ENCODE data around the gene MCAT. TPM values are rescaled to one million over a fixed set of nuclear protein-coding genes. Genes with fewer than 3 reads are reported as not detected.

Gene MCAT
- total RNA-seq, 1 donor: 5.1 TPM

GRCh38 chr22:43129426-43130425, 13.5 kb downstream of the MCAT start:
- H3K27me3 ChIP-seq (ENCODE audit: insufficient read depth, low read length): no peaks in the 10 kb centered on the region
- no peaks in the 10 kb centered on the region for H3K9me3 ChIP-seq (ENCODE audit: low read depth, low read length)
- peaks cover 26% of the 10 kb centered on the region for H3K4me1 ChIP-seq (ENCODE audit: insufficient read depth, low read length)
- H3K4me3 ChIP-seq (ENCODE audit: low read length): no peak overlapping the region

GRCh38 chr22:43128928-43129424, 14.2 kb downstream of the MCAT start:
- Histone ChIP-seq H3K4me3 (ENCODE audit: low read length) (no peak overlapping the region), H3K4me1 (ENCODE audit: insufficient read depth, low read length) (peaks cover 26% of the 10 kb centered on the region)

GRCh38 chr22:43128116-43128515, 15.1 kb downstream of the MCAT start:
- Histone ChIP-seq H3K9me3 (ENCODE audit: low read depth, low read length) (no peaks in the 10 kb centered on the region), H3K4me1 (ENCODE audit: insufficient read depth, low read length) (peaks cover 26% of the 10 kb centered on the region), H3K27me3 (ENCODE audit: insufficient read depth, low read length) (no peaks in the 10 kb centered on the region), H3K4me3 (ENCODE audit: low read length) (no peak overlapping the region)

More at GRCh38 chr22:43128928-43129424, 14.2 kb downstream of the MCAT start:
- H3K9me3 ChIP-seq (ENCODE audit: low read depth, low read length): no peaks in the 10 kb centered on the region
- H3K27me3 ChIP-seq (ENCODE audit: insufficient read depth, low read length): no peaks in the 10 kb centered on the region

- no peak overlapping the region for H3K4me3 ChIP-seq (ENCODE audit: low read length)
- peaks cover 27% of the 10 kb centered on the region for H3K4me1 ChIP-seq (ENCODE audit: insufficient read depth, low read length)
- H3K9me3 ChIP-seq (ENCODE audit: low read depth, low read length): no peaks in the 10 kb centered on the region
- H3K27me3 ChIP-seq (ENCODE audit: insufficient read depth, low read length): no peaks in the 10 kb centered on the region
Measured at GRCh38 chr22:43127166-43127908, 15.9 kb downstream of the MCAT start.

- Histone ChIP-seq H3K4me1 (ENCODE audit: insufficient read depth, low read length) (peaks cover 34% of the 10 kb centered on the region), H3K9me3 (ENCODE audit: low read depth, low read length) (no peaks in the 10 kb centered on the region), H3K4me3 (ENCODE audit: low read length) (no peak overlapping the region), H3K27me3 (ENCODE audit: insufficient read depth, low read length) (no peaks in the 10 kb centered on the region)
Measured at GRCh38 chr22:43126501-43127165, 16.6 kb downstream of the MCAT start.

GRCh38 chr22:43118953-43119458, 24.2 kb downstream of the MCAT start:
- Histone ChIP-seq H3K27me3 (ENCODE audit: insufficient read depth, low read length) (no peaks in the 10 kb centered on the region), H3K9me3 (ENCODE audit: low read depth, low read length) (no peaks in the 10 kb centered on the region), H3K4me3 (ENCODE audit: low read length) (no peak overlapping the region), H3K4me1 (ENCODE audit: insufficient read depth, low read length) (peaks cover 47% of the 10 kb centered on the region)

GRCh38 chr22:43118024-43118849, 25.0 kb downstream of the MCAT start:
- H3K9me3 ChIP-seq (ENCODE audit: low read depth, low read length): no peaks in the 10 kb centered on the region
- H3K4me1 ChIP-seq (ENCODE audit: insufficient read depth, low read length): peaks cover 54% of the 10 kb centered on the region
- peaks cover 4% of the 10 kb centered on the region for H3K27me3 ChIP-seq (ENCODE audit: insufficient read depth, low read length)
- H3K4me3 ChIP-seq (ENCODE audit: low read length): no peak overlapping the region

- Histone ChIP-seq H3K4me3 (ENCODE audit: low read length) (no peak overlapping the region), H3K27me3 (ENCODE audit: insufficient read depth, low read length) (peaks cover 5% of the 10 kb centered on the region), H3K4me1 (ENCODE audit: insufficient read depth, low read length) (peaks cover 50% of the 10 kb centered on the region), H3K9me3 (ENCODE audit: low read depth, low read length) (no peaks in the 10 kb centered on the region)
Measured at GRCh38 chr22:43116932-43117331, 26.3 kb downstream of the MCAT start.

GRCh38 chr22:43114958-43115357, 28.2 kb downstream of the MCAT start:
- no peak overlapping the region for H3K4me3 ChIP-seq (ENCODE audit: low read length)
- peaks cover 15% of the 10 kb centered on the region for H3K27me3 ChIP-seq (ENCODE audit: insufficient read depth, low read length)
- H3K4me1 ChIP-seq (ENCODE audit: insufficient read depth, low read length): peaks cover 59% of the 10 kb centered on the region
- no peaks in the 10 kb centered on the region for H3K9me3 ChIP-seq (ENCODE audit: low read depth, low read length)

- Histone ChIP-seq H3K4me1 (ENCODE audit: insufficient read depth, low read length) (peaks cover 51% of the 10 kb centered on the region), H3K27me3 (ENCODE audit: insufficient read depth, low read length) (peaks cover 18% of the 10 kb centered on the region), H3K4me3 (ENCODE audit: low read length) (no peak overlapping the region), H3K9me3 (ENCODE audit: low read depth, low read length) (no peaks in the 10 kb centered on the region)
Measured at GRCh38 chr22:43113526-43114251, 29.5 kb downstream of the MCAT start.

- H3K4me1 ChIP-seq (ENCODE audit: insufficient read depth, low read length): peaks cover 32% of the 10 kb centered on the region
- H3K27me3 ChIP-seq (ENCODE audit: insufficient read depth, low read length): peaks cover 18% of the 10 kb centered on the region
- peak overlapping the region; percentile 52 for H3K4me3 ChIP-seq (ENCODE audit: low read length)
- H3K9me3 ChIP-seq (ENCODE audit: low read depth, low read length): no peaks in the 10 kb centered on the region
Measured at GRCh38 chr22:43110927-43111623, 32.1 kb downstream of the MCAT start.

- Histone ChIP-seq H3K9me3 (ENCODE audit: low read depth, low read length) (no peaks in the 10 kb centered on the region), H3K27me3 (ENCODE audit: insufficient read depth, low read length) (peaks cover 18% of the 10 kb centered on the region), H3K4me1 (ENCODE audit: insufficient read depth, low read length) (peaks cover 26% of the 10 kb centered on the region), H3K4me3 (ENCODE audit: low read length) (peak within 1 kb of the TSS; percentile 52)
Measured at GRCh38 chr22:43110444-43110926, 32.7 kb downstream of the MCAT start, which contains the start of gene BIK. TSS of gene BIK (plus strand) at chr22:43110750. CDS start at chr22:43124023, 13,273 bp downstream.
